Loucy (cell line): ENCODE data around the gene CACNA1C.

Experiments used
- CTCF ChIP-seq: fragments of 200-600 bp; sonication (generic); conservative IDR thresholded peaks from 2 replicates; pipeline ENCODE4 v1.5.1; 2014; ENCODE audit warnings: mild to moderate bottlenecking, antibody characterized with exemption, low read length
- EZH2phosphoT487 ChIP-seq: fragments of 200-600 bp; IDR thresholded peaks from 2 replicates; pipeline ENCODE4 v1.6.1; 2018; ENCODE audit warnings: antibody characterized with exemption, mild to moderate bottlenecking, moderate library complexity, borderline replicate concordance

DNA sequence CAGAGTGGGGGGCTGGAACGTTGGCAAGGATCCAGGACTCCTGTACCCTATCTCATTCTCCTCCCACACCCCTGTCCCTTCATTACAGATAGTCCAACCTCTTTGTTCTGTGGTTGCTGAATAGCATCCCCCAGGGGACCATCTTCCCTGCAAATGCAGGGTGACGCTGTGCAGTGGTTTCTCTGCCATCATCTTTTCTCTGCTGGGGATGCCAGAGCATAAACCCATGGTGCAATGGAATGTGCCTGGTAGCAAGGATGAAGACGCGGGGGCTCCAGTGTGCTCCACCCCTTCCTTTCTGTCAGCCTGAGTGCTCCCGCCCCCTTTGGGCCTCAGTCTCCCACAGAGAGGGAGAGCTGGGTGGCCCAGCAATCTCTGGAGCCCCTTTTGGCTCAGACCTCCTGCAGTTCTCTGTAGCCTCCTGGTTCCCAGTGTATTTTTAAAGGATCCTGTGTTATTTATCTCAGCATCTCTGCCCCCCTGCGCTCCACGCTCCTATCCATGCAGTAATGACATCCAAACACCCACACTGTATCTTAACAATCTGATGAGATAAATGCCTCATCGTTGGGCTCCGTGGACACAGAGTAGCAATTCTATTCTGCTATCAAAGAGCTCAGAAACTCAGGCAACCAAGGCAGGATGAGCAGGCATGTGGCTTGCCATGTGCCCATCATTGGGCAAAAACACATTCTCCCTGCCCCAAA is 212.8 kb downstream of the CACNA1C start:
- TF ChIP-seq CTCF (no peak), EZH2phosphoT487 (no peak)
